Stomach smooth muscle (tissue), 2 donors: Measurements from ENCODE around the gene ZBTB20.

ENCODE experiments used
- H3K27ac ChIP-seq: one replicate; pipeline ENCODE4 v1.7.0; 2013; ENCODE audit warnings: mild to moderate bottlenecking, low read length, inconsistent platforms
- H3K27me3 ChIP-seq, 2 donors: one replicate each; pipeline ENCODE4 v1.7.0; 2013; ENCODE audit warnings: low read length in 2 of 2; ENCODE audit not compliant: insufficient read depth in 2 of 2, control insufficient read depth in 1 of 2
- H3K36me3 ChIP-seq, 2 donors: one replicate each; pipeline ENCODE4 v1.7.0; 2013; ENCODE audit warnings: low read length in 2 of 2; ENCODE audit not compliant: control insufficient read depth in 2 of 2, insufficient read depth in 2 of 2
- H3K4me1 ChIP-seq: one replicate; pipeline ENCODE4 v1.7.0; 2013; ENCODE audit warnings: low read length; ENCODE audit not compliant: control insufficient read depth, insufficient read depth
- H3K4me3 ChIP-seq, 2 donors: one replicate each; pipeline ENCODE4 v1.7.0; 2013; ENCODE audit warnings: low read length in 2 of 2
- H3K9ac ChIP-seq, 2 donors: one replicate each; pipeline ENCODE4 v1.7.0; 2013; ENCODE audit warnings: low read length in 2 of 2, mild to moderate bottlenecking in 1 of 2
- H3K9me3 ChIP-seq, 2 donors: one replicate each; pipeline ENCODE4 v1.7.0; 2013; ENCODE audit warnings: low read length in 2 of 2; ENCODE audit not compliant: control insufficient read depth in 2 of 2
- donor health status: healthy.
- donor health status: Pancreatic carcinoma.

Gene ZBTB20

DNA sequence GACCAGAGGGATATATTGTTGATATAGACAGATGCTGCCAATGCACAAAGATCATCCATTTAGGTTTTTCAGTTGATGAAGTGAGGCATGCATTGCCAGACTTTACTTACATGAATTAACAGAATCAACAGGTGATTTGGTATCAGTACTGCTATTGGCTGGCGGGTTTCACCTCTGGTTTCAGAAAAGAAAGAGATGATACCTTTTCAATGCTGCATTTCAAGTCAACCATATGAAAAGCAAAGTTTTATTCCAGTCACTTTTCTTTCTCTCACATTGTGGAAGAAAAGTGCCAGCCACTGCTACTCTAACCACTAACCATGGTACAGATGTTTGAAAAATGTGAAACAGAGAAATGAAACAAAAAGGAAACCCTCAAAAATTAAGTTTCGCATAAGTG, 564.2 kb downstream of the ZBTB20 start:
- H3K9me3 ChIP-seq, result no peaks in the 10 kb centered on the region
- H3K4me1 ChIP-seq, result no peaks in the 10 kb centered on the region
- no peak overlapping the region for H3K9ac ChIP-seq
- H3K4me3 ChIP-seq, result no peak overlapping the region
- H3K36me3 ChIP-seq, result no peaks in the 10 kb centered on the region
- H3K27ac ChIP-seq, result no peak overlapping the region
- H3K27me3 ChIP-seq, result no peaks in the 10 kb centered on the region

GRCh38 chr3:114572364-114573062, 574.6 kb downstream of the ZBTB20 start:
- no peaks in the 10 kb centered on the region for H3K36me3 ChIP-seq
- H3K9ac ChIP-seq, result no peak overlapping the region
- no peak overlapping the region for H3K27ac ChIP-seq
- no peaks in the 10 kb centered on the region for H3K9me3 ChIP-seq
- no peaks in the 10 kb centered on the region for H3K27me3 ChIP-seq
- H3K4me1 ChIP-seq, result no peaks in the 10 kb centered on the region
- H3K4me3 ChIP-seq, result no peak overlapping the region

GRCh38 chr3:114571363-114571762, 575.7 kb downstream of the ZBTB20 start:
- Histone ChIP-seq H3K4me1 (peaks cover 3% of the 10 kb centered on the region), H3K27ac (no peak overlapping the region), H3K4me3 (no peak overlapping the region), H3K27me3 (no peaks in the 10 kb centered on the region), H3K9ac (no peak overlapping the region), H3K9me3 (no peaks in the 10 kb centered on the region), H3K36me3 (no peaks in the 10 kb centered on the region)

DNA sequence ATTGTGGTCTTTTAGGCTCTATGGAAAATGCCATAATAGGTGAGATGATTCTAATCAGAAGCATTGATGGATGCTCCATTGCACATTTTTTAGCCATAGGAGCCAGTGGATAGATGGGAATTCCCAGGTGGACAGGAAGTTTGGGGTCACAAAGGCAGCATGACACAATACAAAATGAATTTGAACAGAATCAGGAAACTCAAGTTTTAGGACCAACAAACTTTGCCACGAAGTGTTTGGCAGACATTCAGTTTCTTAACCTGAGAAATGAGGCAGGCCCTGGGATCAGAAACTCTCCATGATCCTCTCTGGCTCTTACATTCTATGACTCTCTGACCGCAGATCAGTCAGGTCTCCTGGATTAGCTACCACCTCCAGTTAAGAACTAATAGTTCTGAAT, 577.9 kb downstream of the ZBTB20 start:
- H3K27me3 ChIP-seq, result no peaks in the 10 kb centered on the region
- no peaks in the 10 kb centered on the region for H3K36me3 ChIP-seq
- H3K9ac ChIP-seq, result no peak overlapping the region
- no peaks in the 10 kb centered on the region for H3K9me3 ChIP-seq
- no peak overlapping the region for H3K27ac ChIP-seq
- no peak overlapping the region for H3K4me3 ChIP-seq
- H3K4me1 ChIP-seq, result peaks cover 3% of the 10 kb centered on the region

DNA sequence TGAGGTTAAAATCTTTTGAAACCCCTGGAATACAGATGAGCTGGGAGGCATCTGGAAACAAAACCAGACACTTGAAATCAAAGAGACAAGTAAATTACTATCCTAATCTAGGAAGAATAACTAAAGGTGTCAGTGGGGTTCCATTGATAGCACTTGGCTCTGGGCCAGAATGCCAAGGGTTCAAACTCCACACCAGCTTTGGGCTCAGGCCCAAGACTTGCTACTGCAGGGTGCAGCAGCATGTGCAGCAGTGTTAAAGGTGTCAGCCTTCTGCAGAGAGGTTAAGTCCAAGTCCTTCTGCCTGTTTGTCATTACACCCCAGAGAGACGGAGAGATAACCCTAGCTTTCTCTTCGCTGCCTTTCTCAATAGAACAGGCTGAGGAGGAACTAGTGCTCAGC, 579.3 kb downstream of the ZBTB20 start:
- no peak overlapping the region for H3K4me3 ChIP-seq
- no peaks in the 10 kb centered on the region for H3K27me3 ChIP-seq

DNA sequence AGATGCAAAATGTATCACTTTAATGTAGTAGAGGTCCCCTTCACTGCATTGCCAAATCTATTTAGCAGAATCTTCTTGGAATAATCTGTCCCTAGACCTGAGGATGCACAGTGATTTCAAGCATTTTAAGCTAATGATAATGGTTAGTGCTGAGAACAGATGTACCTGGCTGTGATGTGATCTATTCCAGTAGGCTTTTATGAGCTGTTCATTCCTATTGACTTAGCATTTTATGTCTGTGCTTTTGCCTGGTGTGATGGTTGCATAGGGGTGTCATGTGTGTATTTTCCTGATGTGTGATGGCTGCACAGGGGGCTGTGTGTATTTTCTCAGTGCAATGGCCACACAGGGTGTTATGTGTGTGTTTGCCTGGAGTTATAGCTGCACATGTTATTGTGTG, 580.3 kb downstream of the ZBTB20 start:
- no peak overlapping the region for H3K27ac ChIP-seq
- no peaks in the 10 kb centered on the region for H3K27me3 ChIP-seq
- H3K4me3 ChIP-seq, result no peak overlapping the region
- no peaks in the 10 kb centered on the region for H3K9me3 ChIP-seq
- peaks cover 3% of the 10 kb centered on the region for H3K4me1 ChIP-seq
- H3K9ac ChIP-seq, result no peak overlapping the region
- no peaks in the 10 kb centered on the region for H3K36me3 ChIP-seq

More for the DNA sequence above, 579.3 kb downstream of the ZBTB20 start:
- Histone ChIP-seq H3K4me1 (peaks cover 3% of the 10 kb centered on the region), H3K27ac (no peak overlapping the region), H3K9ac (no peak overlapping the region), H3K9me3 (no peaks in the 10 kb centered on the region), H3K36me3 (no peaks in the 10 kb centered on the region)

DNA sequence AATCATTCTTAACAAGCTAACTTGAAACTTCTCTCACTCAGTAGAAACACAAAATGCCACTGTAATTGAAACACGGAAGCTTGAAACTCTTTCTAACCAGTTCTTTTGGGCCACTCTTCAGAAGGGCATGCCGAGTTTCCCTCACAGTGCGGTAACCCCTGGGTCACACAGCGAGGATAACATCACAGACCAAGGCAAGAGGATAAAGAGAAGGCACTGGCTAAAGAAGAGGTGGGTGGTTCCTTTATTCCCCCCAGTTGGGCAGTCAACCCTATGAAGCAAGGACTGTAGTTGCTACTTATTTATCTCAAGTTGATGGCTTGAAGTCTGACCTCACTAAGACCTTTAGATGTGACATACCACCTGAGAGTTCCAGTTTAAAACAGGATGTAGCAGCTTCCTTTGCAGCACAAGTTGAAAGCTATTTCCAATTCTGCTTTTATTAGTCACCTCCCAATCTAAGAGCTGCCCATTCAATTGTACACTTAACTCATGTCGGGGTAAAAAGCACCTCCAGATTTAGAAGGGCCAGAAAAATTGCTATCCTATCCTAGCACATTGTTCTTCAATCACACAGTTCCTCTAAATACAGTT, 580.8 kb downstream of the ZBTB20 start:
- no peak overlapping the region for H3K4me3 ChIP-seq
- H3K27me3 ChIP-seq, result no peaks in the 10 kb centered on the region
- H3K36me3 ChIP-seq, result no peaks in the 10 kb centered on the region
- peaks cover 3% of the 10 kb centered on the region for H3K4me1 ChIP-seq
- H3K27ac ChIP-seq, result no peak overlapping the region
- H3K9ac ChIP-seq, result no peak overlapping the region
- no peaks in the 10 kb centered on the region for H3K9me3 ChIP-seq

DNA sequence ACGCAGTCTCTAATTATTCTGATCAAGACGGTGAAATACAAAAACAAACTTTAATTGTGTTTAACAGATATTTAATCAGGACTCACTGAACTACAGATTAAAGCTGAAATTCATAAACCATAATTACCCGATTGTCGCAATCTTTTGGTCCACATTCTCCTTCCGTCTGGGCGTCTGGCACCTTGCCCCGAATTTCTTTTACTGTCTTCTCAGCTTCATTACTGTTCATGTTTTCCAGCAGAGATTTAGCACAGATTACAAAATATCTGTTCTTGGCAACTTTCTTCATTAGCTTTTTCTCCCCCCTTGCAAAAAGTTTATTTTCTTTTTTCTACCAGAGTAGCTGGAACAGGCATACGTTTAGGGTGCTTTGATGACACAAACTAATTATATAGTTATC, 581.9 kb downstream of the ZBTB20 start:
- H3K4me1 ChIP-seq, result peaks cover 3% of the 10 kb centered on the region
- no peaks in the 10 kb centered on the region for H3K36me3 ChIP-seq
- H3K4me3 ChIP-seq, result no peak overlapping the region
- no peaks in the 10 kb centered on the region for H3K9me3 ChIP-seq
- H3K27me3 ChIP-seq, result no peaks in the 10 kb centered on the region
- H3K27ac ChIP-seq, result no peak overlapping the region
- H3K9ac ChIP-seq, result no peak overlapping the region

- H3K9me3 ChIP-seq, result no peaks in the 10 kb centered on the region
- no peaks in the 10 kb centered on the region for H3K27me3 ChIP-seq
- H3K4me1 ChIP-seq, result peaks cover 3% of the 10 kb centered on the region
- no peak overlapping the region for H3K9ac ChIP-seq
- no peaks in the 10 kb centered on the region for H3K36me3 ChIP-seq
- no peak overlapping the region for H3K4me3 ChIP-seq
- no peak overlapping the region for H3K27ac ChIP-seq
Observed at GRCh38 chr3:114563720-114564119, 583.4 kb downstream of the ZBTB20 start.

GRCh38 chr3:114562557-114562956, 584.5 kb downstream of the ZBTB20 start:
- no peaks in the 10 kb centered on the region for H3K27me3 ChIP-seq
- H3K4me3 ChIP-seq, result no peak overlapping the region
- H3K36me3 ChIP-seq, result no peaks in the 10 kb centered on the region
- H3K27ac ChIP-seq, result no peak overlapping the region
- no peaks in the 10 kb centered on the region for H3K9me3 ChIP-seq
- H3K9ac ChIP-seq, result no peak overlapping the region
- H3K4me1 ChIP-seq, result peaks cover 3% of the 10 kb centered on the region

DNA sequence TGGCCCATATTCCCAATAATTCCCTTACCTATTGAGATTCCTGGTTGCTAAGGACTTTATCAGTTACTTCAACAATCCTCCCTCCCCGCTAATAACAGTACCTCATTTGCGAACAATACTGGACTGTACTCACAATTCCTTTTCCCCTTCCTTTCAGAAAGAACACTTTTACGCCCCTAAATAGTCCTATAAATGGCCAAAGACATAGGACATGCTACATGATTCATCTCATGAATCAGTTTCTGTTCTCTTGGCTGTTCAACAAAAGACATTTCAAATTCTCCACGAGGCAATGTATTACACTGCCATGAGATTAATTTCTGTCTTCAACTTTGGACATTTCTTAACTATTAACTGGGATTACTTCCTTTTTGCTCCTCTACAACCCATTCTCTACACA, 588.8 kb downstream of the ZBTB20 start:
- H3K4me3 ChIP-seq, result no peak overlapping the region
- no peaks in the 10 kb centered on the region for H3K27me3 ChIP-seq
- no peaks in the 10 kb centered on the region for H3K9me3 ChIP-seq
- no peak overlapping the region for H3K27ac ChIP-seq
- no peaks in the 10 kb centered on the region for H3K4me1 ChIP-seq
- H3K36me3 ChIP-seq, result no peaks in the 10 kb centered on the region
- no peak overlapping the region for H3K9ac ChIP-seq
